Activated CD8-positive, alpha-beta memory T cell treated with anti-CD3 and anti-CD28 coated beads, Interleukin-2, amount 50 U/mL, for 24 hours (primary cell): ENCODE measurements around the gene BNIP3.

Experiments used
- DNase-seq: peaks from one replicate; pipeline ENCODE4 v3.0.0-alpha.2; 2020; ENCODE audit errors: extremely low read depth

The BNIP3 gene

DNA sequence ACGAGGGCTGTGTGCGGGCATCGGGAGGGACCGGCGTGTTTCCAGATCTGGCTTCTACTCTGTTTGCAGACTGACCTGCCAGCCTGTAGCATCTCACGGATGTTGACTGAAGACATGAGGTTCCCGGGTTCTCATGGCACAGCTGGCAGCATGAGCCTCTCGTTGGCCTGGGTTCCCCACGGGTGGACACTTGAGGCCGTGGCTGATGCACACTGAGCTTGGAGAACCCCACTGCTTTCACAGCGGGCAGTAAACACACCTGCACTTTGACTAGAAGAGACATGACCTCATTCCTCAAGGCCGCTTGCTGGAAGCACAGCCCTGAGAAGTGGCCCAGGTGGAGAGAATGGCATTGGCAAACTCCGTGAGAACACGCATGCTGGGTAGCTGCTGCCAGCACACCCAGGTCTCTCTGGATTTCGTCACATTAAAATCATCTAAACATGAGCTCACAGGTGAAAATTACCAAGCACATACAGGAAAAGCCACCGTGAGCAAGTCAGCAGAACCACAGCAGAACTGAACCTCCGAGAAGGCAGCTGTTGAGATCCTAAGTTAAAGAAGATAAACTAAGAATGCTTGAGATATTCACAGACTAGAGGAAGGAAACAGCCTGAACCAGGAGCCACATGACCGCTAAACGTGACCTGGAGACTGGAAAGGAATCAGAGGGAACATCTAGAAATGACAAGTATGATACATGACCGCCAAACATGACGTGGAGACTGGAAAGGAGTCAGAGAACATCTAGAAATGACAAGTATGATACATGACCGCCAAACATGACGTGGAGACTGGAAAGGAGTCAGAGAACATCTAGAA, 32.5 kb downstream of the BNIP3 start:
- DNase-seq = no peak

DNA sequence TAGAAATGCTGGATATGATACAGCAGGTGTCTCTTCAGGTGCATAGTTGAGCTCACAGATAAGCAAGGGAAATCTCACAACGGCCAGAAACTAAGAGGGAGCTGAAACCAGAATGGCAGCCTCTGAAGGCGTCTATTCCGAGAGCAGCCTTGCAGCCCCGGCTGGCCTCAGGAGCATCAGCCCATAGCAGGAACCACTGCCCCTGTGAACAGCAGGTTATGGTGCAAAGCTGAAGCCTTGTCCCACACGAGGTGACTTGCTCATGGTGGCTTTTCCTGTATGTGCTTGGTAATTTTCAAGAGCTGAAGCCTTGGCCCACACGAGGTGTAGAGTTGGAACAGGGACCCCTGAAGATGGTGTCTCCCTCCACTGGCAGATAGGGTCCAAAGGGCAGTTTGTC, 33.2 kb downstream of the BNIP3 start:
- no peak for DNase-seq

DNA sequence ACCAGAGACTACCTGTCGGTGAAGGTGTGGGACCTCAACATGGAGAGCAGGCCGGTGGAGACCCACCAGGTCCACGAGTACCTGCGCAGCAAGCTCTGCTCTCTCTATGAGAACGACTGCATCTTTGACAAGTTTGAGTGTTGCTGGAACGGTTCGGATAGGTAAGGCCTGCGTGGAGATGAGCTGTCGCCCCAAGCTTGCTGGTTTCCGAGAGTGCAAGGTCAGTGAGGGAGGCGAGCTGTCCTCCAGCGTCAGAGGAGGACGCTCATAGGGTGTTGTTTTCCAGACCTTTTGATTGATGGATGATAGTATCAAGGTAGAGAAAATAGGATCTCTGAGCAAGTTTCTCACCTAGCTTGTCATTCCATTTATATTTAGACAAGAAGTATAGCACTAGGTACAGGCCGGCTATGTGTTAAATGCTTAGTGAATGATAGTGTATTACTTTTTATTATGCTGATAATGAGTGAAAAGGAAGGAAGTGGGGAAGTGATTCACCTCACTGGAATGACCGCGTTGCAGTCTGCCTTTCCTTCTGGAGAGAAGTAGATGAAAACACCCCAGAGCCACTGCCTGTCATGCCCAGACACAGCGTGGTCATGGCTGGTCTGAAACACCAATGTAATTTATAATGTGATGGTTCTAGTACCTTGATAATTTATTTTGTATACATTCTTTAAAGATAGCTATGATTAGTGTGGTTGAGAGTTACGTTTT, 33.9 kb downstream of the BNIP3 start:
- no peak for DNase-seq

DNA sequence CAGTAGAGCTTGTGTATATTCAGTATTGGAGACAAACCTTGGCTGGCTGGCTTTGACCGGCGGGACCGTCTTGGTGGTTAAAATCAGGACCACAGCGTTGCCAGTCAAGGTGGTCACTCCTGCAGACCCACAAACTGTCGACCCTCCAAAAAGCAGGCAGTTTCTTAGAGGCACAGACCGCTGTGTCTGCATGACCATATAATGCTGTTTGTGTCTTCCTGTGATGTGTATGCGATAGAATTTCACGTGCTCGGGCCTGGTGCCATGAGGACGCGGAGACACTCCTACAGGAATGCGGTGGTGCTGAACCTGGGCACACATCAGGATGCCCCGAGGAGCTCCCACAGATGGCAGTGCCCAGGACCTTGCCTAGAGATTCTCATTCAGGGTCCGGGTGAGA, 34.8 kb downstream of the BNIP3 start:
- DNase-seq = no peak

DNA sequence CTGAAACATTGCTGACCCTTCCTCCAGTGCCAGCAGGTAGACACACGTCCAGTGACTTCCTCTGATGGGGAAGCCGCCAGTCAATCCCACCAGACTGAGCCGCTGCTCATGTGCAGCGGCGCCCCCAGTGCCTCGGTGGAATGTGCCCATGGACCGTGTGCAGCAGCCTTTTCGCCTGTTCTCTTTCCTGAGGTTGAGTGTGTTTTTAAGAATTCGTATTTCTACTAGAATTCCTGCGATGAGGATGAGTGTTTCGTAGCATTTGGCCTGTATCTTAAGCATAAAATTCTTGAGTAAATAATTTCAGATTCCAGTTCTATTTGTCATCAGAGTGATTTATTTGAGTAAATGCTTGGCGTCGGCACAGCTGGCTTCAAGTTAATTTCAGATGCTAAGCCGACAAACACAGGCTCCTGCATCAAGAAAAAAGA, 35.4 kb downstream of the BNIP3 start:
- DNase-seq = no peak

DNA sequence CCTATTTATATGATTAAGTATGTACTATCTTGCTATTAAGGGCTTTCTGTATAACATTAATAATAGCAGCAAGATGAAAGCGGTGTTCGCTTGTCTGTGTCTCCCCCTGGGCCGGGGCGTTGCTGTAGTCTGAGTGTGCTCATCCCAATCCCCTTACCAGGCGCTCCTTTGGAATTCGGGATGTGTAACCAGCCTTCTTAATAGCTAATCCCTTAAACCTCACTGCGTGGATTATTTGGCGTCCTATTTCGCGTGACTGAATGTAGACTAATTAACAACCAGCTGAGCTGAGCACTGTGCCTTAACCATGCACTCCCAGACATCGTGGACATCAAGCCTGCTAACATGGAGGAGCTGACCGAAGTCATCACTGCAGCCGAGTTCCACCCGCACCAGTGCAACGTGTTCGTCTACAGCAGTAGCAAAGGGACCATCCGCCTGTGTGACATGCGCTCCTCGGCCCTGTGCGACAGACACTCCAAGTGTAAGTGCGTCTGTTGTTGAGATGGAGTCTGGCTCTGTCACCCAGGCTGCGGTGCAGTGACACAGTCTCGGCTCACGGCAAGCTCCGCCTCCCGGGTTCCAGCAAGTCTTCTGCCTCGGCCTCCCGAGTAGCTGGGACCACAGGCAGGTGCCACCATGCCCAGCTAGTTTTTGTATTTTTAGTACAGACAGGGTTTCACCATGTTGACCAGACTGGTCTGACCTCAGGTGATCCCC, 36.6 kb downstream of the BNIP3 start:
- no peak for DNase-seq

DNA sequence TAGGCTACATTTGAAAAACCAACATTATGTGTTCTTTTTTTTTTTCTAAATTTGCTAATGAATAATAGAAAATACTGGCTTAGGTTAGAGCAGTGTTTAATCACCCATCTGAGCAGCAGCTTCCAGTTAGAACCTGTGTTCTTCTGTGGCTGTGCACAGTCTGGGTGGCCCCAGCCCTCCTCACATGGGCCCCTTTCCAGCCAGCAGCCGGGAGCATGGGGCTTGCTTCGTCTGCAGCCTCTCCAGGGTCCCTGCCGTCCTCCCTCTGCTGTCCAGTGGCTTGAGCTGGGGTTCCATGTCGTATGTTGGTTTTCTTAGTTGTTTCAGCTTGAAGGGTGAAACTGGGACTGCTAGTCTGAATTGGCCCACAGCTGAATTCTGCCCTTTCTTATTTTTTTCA, 37.3 kb downstream of the BNIP3 start:
- DNase-seq = no peak

DNA sequence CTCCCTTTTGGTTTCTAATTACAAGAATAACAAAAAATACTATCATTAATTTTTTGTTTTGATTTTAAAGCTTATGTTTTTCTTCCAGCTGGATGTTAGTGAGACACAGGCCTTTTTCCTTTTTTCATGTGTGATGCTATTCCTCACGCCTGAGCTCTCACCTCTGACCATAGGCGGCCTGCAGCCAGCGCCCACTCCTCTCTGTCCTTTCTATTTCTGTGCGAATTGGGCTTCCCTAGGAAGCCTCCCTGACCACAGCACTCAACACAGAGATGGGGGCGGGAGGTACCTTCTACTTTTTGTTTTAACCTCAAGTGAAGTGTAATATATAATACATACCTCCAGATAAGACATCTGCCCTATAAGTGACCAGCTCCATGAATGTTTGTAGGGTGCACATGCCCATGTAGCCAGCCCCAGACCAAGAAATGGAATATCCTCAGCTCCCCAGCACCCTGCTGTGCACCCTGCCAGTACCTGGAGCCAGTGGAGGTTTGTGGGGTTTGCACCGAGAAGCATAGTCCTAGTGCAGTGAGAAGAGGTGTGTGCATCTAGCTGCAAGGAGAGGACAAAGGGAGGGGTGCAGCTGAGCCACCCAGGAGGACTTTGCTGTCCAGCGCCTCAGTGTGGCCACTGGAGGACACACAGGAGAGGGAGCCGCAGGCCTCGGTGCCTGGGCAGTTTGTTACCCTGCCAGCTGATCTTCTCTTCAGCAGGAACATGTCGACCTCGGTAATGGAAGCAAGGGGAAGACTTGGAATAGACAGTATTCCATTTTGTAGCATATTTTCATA, 38.5 kb downstream of the BNIP3 start:
- no peak for DNase-seq

DNA sequence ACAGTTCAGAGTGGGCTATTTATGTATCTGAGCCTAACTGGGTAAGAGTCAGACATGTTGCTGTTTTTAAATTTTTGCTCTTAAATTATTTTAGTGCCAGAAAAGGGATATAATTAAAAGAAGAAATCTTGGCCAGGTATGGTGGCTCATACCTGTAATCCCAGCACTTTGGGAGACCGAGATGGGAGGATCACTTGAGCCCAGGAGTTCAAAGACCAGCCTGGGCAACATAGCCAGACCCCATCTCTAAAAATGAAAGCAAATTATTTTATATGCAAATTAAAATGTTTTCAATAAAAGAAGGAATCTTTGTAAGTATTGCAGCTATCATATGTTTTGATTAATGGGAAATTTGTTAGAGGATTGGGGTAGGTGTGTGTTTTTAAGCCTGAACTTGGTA, 39.3 kb downstream of the BNIP3 start:
- DNase-seq = no peak

DNA sequence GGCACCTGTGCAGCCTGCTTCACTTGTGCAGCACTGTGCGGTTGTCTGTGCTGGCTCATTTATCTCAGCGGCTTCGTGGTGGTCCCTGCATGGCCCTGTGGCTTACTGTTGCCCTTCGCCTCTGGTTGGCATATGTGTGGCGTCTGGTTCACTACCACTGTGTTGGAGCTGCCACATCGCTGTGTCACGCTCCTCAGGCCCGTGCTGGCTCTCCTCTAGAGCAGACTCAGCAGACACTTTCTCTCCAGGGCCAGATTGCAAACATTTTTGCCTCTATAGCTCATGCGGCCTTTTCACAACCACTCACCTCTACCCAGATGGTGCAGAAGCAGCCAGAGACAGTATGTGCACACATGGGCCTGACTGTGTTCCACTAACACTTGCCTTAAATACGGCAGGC, 43.0 kb downstream of the BNIP3 start:
- DNase-seq = no peak

DNA sequence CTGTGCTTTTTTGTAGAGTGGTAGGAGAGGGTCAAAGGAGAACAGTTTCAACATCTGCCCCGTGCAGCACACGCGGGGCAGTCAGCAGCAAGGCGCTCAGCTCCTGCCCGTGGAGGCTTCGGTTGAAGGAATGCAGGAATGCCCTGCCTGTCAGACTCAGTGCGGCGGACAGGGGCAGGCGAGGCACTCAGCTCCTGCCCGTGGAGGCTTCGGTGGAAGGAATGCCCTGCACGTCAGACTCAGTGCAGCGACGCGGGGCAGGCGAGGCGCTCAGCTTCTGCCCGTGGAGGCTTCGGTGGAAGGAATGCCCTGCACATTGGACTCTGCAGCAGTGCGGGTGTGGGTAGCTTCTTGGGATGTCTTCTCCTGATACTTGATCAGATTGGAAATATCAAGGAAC, 43.9 kb downstream of the BNIP3 start:
- no peak for DNase-seq

DNA sequence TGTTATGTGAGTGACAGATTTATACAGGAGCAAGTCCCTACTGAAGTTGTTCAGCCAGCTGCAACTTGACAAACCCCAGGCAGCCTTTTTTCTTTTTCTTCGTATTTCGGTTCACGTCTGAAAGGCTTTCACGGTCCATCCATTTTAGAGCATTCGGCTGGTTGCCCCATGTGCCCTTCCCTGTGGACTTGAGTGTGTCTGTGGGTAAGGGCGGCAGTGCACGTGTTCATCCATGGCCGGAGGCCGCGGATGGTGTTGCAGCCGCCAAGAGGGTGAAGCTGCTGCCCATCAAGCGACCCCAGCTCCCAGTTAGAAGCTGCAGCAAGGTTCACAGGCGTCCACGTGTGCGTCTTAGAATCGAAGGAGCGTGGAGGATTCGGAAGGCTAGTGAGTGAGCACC, 45.0 kb downstream of the BNIP3 start:
- no peak for DNase-seq

DNA sequence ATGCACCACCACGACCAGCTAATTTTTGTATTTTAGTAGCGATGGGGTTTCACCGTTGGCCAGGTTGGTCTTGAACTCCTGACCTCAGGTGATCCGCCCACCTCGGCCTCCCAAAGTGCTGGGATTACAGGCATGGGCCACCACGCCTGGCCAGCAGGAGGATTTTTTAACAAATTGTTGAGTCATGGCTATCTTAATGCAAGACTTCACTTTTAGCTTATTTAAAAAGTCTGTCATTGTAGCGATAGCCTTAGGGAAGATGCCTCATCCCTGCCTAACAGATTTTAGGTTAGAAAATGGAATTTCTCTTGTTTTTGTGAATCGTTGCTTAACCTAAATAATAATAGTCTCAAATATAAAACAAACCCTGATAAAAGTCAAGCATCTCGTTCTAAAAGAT, 45.4 kb downstream of the BNIP3 start:
- DNase-seq = no peak

DNA sequence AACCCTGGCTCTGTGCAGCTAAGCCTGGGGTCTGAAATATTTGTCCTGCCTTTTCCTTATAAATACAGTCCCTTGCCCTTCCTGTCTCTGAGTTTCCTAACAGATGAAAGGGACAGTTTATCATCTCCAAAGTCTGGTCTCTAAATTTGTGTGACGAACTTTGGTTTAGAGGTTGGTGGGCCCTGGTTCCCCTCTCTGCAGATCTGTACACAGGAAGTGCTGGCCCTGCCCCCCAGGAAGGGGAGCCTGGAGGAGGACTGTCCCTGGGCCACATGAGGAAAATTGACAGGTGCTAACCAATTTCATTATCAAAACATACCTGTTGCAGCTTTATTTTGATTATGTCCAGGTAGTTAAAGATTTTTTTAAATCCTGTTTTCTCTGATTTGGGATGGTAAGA, 46.5 kb downstream of the BNIP3 start:
- DNase-seq = no peak

DNA sequence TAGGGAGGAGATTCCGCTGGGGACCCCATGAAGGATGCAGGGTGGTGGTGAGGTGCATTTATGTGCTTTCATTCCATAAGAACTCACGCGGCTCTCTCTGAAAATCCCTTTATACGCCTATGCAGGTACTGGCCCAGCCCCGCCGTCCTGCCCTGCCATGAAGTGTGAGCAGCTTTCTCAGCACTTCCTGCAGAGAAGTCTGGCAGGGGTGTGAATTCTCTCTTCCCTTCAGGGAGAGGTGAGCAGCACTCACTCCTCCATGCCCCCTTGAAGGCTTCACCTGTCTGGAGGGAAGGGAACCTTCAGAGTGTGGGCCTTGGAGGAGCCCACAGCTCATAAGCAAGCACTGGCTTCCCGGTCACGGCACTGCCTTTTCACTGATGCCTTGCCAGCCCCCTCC, 47.0 kb downstream of the BNIP3 start:
- no peak for DNase-seq

DNA sequence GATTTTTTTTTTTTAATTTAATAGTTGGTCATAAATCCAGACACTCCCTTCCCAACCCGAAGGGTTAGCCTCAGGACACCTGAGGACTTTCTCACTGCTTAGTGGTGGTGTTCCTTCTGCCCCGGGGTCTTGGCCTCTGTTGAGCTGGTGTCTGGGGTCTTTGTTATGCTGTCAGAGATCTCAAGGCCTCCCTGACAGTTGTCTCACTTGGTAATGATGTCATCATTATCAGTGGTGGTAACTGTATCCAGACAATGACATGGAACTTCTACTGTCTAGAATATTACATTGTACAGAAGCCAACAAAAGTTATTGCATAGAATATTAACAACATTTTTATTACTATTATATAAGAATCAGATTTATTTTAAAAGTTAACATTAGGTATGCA, 48.0 kb downstream of the BNIP3 start:
- no peak for DNase-seq

DNA sequence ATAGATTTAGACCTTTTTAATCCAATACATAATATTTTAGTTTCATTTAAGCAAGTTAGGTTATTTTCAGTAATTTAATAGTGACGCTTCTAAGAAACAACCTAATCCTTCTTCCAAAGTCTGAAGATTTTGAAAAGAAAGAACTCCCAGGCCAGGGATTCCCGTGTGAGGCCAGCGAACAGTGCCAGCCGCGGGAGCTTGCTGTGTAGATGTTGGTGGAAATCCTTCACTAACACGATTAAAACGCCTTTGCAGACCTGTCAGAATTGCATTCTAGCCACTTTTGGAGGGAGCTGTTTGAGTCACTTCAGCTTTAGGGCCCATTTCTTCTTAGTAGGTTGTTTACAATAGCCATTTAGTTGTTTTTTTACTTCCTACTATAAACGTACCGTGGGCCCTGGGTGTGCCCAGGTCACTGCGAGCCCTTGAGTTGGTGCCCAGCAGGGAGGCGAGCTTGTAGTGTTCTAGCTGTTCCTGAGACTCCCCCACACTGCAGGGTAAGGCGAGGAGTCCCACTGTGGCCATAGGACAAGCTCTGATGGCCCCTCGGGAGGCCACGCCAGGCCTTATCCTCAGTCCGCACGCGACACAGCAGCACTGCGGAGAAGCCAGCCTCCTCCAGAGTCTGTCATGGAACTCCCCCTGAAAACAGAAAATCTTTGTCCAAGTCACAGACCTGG, 48.6 kb downstream of the BNIP3 start:
- DNase-seq = no peak

DNA sequence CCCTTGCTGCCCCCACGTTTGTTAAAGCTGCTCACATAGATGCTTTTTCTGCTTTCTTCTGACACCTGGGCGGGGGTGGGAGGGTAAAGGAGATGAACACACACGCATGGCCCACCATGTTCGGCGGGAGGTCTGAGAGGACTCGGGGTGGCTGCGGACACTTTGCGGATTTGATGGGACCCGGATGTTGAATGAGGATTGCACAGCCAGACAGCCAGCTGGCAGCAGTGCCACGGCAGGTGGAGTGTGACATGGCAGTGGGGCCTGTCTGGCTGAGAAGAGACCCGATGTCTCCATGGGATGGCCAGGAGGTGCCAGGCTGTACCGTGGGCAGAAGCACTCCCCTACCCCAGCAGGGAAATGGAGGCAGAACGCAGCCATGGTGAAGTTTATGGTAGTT, 49.7 kb downstream of the BNIP3 start:
- DNase-seq = no peak

DNA sequence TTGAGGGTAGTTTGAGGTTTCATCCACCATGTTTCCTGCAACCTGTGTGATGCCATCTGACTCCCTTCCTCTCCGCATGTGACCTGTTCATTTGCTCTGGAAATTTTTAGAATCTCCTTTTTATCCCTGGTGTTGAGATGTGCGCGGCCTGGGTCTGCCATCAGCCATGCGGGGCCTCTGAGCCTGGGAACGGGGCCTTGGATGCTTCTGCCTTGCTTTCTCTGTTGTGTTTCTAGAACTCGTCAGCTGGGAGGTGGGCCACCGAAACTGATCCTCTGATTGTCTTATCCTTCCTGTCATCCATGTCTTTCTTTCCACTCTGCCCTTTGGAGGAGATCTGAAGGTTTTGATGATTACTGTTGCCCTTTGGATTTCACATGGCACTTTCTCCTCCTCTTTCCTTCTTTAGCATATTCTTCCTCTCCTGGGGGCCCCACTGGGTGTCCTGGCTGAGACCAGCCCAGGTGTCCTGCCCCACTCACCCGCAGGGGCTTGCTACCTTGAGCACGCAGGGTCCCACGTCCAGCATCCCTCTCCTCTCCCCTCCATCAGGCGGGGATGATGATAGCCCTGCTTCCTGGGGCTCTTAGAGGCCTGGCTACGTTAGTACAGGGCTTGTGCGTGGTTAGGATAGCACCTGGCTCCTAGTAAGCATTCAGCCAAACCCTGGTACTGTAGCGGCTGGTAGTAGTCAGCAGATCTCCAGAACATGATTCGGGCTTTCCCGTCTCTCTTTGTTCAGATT, 51.0 kb downstream of the BNIP3 start:
- no peak for DNase-seq

DNA sequence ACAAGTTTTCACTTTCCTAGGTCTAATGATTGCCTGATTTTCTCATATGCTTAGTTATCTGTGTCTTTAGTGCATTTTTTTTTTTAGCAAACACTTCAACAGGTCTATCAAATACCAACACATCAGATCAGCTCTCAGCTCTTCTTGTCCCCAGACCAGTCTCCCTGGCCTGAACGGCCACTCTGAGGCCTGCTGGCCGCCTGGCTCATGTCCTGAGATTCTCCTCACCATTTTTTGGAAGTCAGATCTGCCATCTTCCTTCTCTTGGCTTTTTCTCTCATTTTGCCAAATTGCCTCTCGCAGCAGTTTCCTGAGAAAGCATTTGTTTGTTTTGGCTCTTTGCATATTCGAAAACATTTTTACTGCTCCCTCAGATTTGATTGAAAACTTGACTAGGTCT, 51.6 kb downstream of the BNIP3 start:
- DNase-seq = no peak
